GM18498 (cell line): ENCODE data around the gene IMPA2.
"Not testable (repeated sequence)": the region's sequence is repeated elsewhere in the genome, so short reads cannot be mapped to it uniquely, and the experiment has no call there.

ENCODE experiments used
- ATAC-seq: cut with Tn5 transposase; IDR thresholded peaks from one replicate; pipeline ENCODE4 v1.9.1; 2021; ENCODE audit warnings: mild to moderate bottlenecking, moderate library complexity; ENCODE audit not compliant: unreplicated experiment

The IMPA2 gene

DNA sequence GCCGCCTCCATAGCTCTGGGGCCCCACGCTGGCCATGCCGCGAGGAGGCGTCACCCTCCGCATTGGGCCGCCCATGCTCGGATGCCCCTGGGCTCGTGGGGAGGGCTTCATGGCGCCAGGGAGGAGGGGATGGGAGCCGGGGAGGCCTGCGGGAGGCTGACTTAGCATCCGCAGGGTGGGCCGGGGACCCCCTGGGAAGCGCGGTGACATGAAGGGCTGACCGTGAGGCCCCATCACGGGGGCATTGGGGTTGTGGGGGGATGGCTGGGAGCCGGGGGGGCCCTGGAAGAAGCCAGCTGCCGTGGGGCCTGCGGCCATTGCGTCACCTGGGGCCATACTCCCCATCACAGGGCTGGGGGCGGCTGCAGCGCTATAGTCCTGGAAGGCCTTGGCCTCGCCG is 86.4 kb downstream of the IMPA2 start:
- no peak for ATAC-seq

- ATAC-seq, result not testable (repeated sequence)
These were observed 87.1 kb downstream of the IMPA2 start for GRCh38 chr18:12068316-12068949.

GRCh38 chr18:12068950-12069320 is 87.6 kb downstream of the IMPA2 start:
- ATAC-seq, result no peak

GRCh38 chr18:12071066-12071465 is 89.8 kb downstream of the IMPA2 start:
- not testable (repeated sequence) for ATAC-seq

GRCh38 chr18:12072996-12073395 is 91.7 kb downstream of the IMPA2 start:
- no peak for ATAC-seq

DNA sequence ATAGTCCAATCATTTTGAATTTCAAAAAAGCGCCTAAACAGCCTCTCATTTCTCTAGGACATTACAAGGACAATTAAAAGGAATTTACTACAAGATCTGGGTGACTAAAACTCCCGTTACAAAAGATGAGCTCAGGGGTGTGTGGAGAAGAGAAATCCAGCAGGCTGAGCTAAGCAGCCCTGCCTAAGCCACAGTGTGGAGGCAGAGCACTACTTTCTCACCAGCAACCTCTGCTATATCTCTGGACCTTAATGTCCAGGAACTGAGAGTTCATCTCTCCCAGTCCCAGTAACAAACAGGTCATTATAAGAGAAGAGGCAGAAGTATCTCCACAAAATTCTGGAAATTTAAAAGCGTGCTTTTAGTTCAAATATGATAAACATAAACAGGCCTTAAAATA is 93.4 kb downstream of the IMPA2 start:
- no peak for ATAC-seq

GRCh38 chr18:12076424-12077140 is 95.3 kb downstream of the IMPA2 start:
- peak; percentile 44 for ATAC-seq

DNA sequence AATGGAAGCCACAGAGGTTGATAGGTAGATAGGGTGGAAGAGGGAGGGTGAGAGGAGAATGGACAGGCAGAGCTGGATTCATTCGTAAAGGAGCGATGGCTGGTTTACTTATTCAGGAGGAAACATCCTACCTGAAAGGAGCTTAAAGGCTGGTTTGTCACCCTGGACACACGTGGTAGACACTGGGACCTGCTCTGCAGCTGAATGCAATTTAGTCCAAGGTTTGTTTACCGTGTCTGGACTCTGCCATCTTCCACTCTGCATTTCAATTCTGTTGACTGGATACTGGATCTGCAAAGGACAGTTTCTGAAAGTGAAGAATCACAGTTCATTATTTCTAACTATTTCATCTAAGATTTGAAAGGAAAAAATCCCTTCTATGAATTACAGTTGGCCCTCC is 96.7 kb downstream of the IMPA2 start:
- not testable (repeated sequence) for ATAC-seq

- ATAC-seq, result no peak
These were observed 98.4 kb downstream of the IMPA2 start for GRCh38 chr18:12079491-12080237.
